ENCODE measurements around the gene IGF2R.

IGF2R gene

DNA sequence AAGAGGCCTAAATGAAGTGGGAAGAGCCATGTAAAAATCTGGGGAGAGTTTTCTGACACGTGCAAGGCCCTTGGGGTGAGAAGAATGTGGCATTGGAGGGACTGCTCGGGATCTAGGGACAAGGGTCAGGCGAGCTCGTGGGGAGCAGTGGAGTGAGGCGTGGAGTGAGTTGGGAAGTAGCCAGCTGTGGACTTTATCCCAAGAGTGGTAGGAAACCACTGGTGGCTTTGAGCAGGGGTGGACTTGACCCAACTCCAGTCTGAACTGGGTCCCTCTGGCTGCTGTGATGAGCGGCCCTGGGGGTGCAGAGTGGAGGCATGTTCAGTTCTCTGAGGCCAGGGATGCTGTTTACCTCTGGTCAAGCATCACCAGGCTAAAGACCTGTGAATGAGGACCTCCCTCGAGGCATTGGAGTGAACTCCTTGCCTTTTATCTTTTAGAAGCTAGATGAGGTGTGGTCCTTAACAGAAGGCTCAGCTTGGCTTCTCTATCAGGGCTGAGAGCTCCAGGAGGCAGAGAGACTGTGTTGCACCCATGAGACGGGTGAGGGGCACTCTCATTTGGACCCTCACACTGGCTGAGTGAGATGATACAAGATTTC is 173.3 kb downstream of the IGF2R start:
- no peak for DNase-seq

DNA sequence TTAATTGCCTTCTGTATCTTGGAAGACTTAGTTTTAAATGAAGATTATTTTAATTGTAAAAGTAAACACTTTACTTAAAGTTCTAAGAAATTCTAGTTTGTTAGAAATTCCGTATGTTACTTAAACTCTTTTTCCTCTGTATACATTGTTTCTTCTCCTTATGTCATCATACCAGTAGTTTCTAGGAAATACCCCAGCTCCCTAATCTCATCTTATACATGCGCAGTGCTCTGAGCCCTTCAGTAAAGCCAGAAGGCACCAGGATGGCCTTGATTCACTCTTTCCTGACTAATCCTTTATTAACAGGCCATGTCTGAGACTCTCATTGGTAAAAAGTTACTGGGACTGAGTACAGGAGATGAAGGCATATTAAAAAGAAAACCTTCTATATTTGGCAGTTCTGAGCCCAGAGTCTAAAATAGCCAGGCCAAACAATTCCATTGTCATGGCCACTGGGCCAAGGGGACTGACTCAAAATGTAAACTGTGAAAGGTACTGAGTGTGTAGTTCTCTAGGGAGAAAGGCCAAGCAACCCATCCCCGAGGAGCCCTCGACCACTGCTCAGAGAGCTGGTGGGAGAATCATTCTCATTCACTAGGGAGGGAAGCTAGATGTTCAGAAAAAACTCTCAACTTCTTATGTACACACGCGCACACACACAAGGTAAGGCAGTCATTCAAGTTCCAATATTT is 177.7 kb downstream of the IGF2R start:
- DNase-seq: no peak

DNA sequence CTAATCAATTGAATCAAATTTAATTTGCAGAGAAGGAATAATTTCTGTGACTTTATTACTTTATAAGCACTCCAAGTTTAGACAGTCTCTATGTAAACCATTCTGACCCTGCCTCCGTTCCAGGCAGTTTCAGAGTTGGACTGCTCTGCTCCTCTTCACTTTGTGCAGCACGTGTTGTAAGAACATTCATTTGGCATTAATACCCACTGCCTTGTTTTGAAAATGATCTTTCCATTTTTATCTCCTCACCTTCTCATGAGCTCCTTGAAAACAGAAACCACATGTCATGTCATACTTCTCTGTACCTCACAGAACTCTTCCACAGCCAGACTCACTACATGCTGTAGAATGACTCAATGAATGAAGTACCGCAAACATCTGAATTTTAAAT is 178.3 kb downstream of the IGF2R start:
- DNase-seq: no peak

DNA sequence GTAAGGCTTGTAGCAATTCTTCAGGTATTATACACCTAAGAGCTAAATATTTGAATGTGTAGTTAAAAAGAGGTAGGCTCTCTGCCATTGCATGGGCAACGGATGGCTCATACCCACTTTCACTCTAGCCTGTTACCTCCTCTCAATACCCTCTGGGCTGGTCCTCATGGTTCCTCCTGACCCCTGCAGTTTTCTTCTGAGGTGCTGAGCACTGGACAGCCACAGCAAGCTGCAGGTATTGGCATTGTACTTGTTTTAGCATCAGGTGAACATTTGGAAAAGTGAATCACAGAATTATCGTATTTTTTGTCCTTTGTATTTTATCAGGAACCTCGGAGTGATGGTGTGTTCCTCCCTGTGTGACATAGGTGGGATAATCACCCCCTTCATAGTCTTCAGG is 185.6 kb downstream of the IGF2R start:
- DNase-seq: no peak

DNA sequence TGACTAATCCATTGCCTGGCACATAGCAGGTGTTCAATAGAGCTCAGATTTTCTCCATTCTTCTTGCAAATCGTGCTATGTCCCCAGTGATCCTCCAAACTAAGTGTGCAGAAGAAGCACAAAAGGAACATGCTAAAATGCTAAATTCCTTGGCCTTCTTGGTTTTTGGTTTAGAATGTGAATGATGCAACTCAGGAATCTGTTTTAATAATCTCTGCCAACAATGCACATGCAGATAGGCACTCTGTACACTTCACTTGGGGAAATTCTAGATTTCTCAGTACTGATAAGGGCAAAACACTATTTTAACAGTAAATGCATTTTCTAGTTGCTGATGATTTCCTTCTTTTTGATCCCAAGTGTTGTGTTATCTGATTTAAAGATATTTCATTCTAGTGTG is 188.0 kb downstream of the IGF2R start:
- DNase-seq: no peak

DNA sequence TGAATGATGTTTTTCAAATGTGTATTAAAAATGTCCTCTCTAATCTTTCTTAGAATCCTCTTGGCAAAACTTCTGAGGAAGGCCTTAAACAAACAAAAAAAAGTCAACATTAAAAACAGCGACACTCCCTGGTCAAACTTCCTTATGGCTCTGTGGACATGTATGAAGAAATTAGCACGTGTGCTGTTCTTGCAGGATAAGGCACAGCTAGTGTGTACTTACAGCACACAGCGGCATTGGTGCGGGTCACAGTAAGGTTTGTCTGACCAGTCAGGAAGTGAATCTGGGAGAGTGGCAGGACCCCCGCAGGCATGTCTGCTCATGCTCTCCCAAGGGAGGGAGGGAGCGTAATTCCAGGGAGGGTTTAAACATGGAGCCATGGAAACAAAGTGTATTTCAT is 191.6 kb downstream of the IGF2R start:
- DNase-seq: no peak
